ENCODE data around the gene SERINC1.

DNA sequence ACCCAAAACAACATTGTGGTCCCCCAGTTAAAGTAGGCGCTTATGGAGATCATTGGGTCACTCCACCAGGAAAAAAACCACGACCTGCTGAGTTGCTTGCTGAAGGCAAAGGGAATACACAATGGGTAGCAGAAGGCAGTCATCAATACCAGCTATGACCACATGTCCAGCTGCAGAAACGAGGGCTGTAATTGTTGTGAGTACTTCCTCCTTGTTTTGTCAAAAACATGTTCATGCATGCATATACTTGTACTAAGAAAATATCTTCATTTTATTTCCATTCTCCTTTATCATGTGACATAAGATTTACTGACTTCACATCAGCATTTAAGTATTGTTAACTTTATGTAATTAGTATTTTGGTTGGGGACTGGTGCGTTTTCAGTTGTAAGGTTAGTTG lies 16.9 kb downstream of the SERINC1 start:
- TF ChIP-seq EZH2 (IDR thresholded peaks at IDR 0.05; ENCODE audit: borderline replicate concordance, low read depth, low read length, poor library complexity, severe bottlenecking), result no peak
- TF ChIP-seq, protein P1, sequence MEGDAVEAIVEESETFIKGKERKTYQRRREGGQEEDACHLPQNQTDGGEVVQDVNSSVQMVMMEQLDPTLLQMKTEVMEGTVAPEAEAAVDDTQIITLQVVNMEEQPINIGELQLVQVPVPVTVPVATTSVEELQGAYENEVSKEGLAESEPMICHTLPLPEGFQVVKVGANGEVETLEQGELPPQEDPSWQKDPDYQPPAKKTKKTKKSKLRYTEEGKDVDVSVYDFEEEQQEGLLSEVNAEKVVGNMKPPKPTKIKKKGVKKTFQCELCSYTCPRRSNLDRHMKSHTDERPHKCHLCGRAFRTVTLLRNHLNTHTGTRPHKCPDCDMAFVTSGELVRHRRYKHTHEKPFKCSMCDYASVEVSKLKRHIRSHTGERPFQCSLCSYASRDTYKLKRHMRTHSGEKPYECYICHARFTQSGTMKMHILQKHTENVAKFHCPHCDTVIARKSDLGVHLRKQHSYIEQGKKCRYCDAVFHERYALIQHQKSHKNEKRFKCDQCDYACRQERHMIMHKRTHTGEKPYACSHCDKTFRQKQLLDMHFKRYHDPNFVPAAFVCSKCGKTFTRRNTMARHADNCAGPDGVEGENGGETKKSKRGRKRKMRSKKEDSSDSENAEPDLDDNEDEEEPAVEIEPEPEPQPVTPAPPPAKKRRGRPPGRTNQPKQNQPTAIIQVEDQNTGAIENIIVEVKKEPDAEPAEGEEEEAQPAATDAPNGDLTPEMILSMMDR (conservative IDR thresholded peaks at IDR 0.05; ENCODE audit: low read depth, low read length), result no peak
